Lower lobe of right lung (tissue), 2 donors: ENCODE data around the gene GRIA3. TPM values are rescaled to one million over a fixed set of nuclear protein-coding genes. Genes with fewer than 3 reads are reported as not detected.
A peak's percentile ranks its signal among the peaks of the same experiment; 100 is the strongest.
"Not testable (repeated sequence)": the region's sequence is repeated elsewhere in the genome, so short reads cannot be mapped to it uniquely, and the experiment has no call there.

Experiments used
- ATAC-seq, 2 donors: fragments of 200-7000 bp; cut with Tn5 transposase; one replicate each; pipeline ENCODE4 v1.9.1; 2020 to 2022; ENCODE audit warnings: mild to moderate bottlenecking in 2 of 2, moderate library complexity in 2 of 2
- DNase-seq: peaks from one replicate; pipeline ENCODE4 v3.0.0-alpha.2; 2020
- H3K27ac ChIP-seq: fragments of 200-600 bp; one replicate; pipeline ENCODE4 v1.8.0; 2022
- H3K27me3 ChIP-seq: fragments of 200-600 bp; one replicate; pipeline ENCODE4 v1.8.0; 2022; ENCODE audit warnings: low read depth
- H3K36me3 ChIP-seq: fragments of 200-600 bp; one replicate; pipeline ENCODE4 v1.8.0; 2022; ENCODE audit warnings: mild to moderate bottlenecking
- H3K4me1 ChIP-seq: fragments of 200-600 bp; one replicate; pipeline ENCODE4 v1.8.0; 2022
- H3K4me3 ChIP-seq: fragments of 200-600 bp; one replicate; pipeline ENCODE4 v1.8.0; 2022; ENCODE audit warnings: mild to moderate bottlenecking
- H3K9me3 ChIP-seq: fragments of 200-600 bp; one replicate; pipeline ENCODE4 v1.8.0; 2022
- CTCF ChIP-seq: fragments of 200-600 bp; IDR thresholded peaks from one replicate; pipeline ENCODE4 v1.8.0; 2022; ENCODE audit warnings: antibody characterized with exemption, mild to moderate bottlenecking
- intact Hi-C: fragments of 100-400 bp; cut with DNase I; formaldehyde crosslinking; loops from one replicate; pipeline ENCODE4 v1.11.0; 2022
- total RNA-seq: library from RNA; stranded (reverse); fragmentation: NEBNext Ultra II Directional; extraction: Animal tissue kit (Norgen Biotek cat#: 25700); gene quantifications from one replicate; pipeline ENCODE4 v1.2.1, GENCODE V29; 2021
- donor health status: DM: no; HTN: yes; CAD: no; lungs with severe emphysema.

Gene GRIA3
- total RNA-seq, 1 donor from 2014 or later: 0.47 TPM

- ATAC-seq (no peak), DNase-seq (no peak)
- Histone ChIP-seq H3K4me3 (no peak overlapping the region), H3K36me3 (no peaks in the 10 kb centered on the region), H3K27ac (no peak overlapping the region), H3K9me3 (no peaks in the 10 kb centered on the region), H3K4me1 (no peaks in the 10 kb centered on the region), H3K27me3 (no peaks in the 10 kb centered on the region)
- intact Hi-C loops: no loop called here
- no peak for TF ChIP-seq CTCF
These were observed 173.9 kb downstream of the GRIA3 start for GRCh38 chrX:123357941-123358340.

GRCh38 chrX:123358457-123358856 is 174.4 kb downstream of the GRIA3 start:
- no peak for DNase-seq
- no peak overlapping the region for H3K4me3 ChIP-seq
- no peaks in the 10 kb centered on the region for H3K27me3 ChIP-seq
- H3K4me1 ChIP-seq: no peaks in the 10 kb centered on the region
- no peak for ATAC-seq
- no peak overlapping the region for H3K27ac ChIP-seq
- H3K36me3 ChIP-seq: no peaks in the 10 kb centered on the region
- H3K9me3 ChIP-seq: no peaks in the 10 kb centered on the region
- TF ChIP-seq CTCF: no peak
- intact Hi-C loops: no loop called here

GRCh38 chrX:123361371-123361770 is 177.3 kb downstream of the GRIA3 start:
- no peak overlapping the region for H3K4me3 ChIP-seq
- no peaks in the 10 kb centered on the region for H3K27me3 ChIP-seq
- no peak overlapping the region for H3K27ac ChIP-seq
- intact Hi-C loops: no loop called here
- ATAC-seq (no peak), DNase-seq (peak; percentile 10)
- H3K36me3 ChIP-seq: no peaks in the 10 kb centered on the region
- H3K9me3 ChIP-seq: no peaks in the 10 kb centered on the region
- no peak for TF ChIP-seq CTCF
- H3K4me1 ChIP-seq: no peaks in the 10 kb centered on the region

GRCh38 chrX:123386196-123386595 is 202.1 kb downstream of the GRIA3 start:
- H3K36me3 ChIP-seq, H3K4me1 ChIP-seq, H3K27ac ChIP-seq, H3K4me3 ChIP-seq, H3K9me3 ChIP-seq, H3K27me3 ChIP-seq, intact Hi-C loops, DNase-seq, ATAC-seq: not testable (repeated sequence)

- Histone ChIP-seq H3K36me3 (no peaks in the 10 kb centered on the region), H3K27ac (no peak overlapping the region), H3K27me3 (no peaks in the 10 kb centered on the region), H3K4me3 (no peak overlapping the region), H3K9me3 (no peaks in the 10 kb centered on the region), H3K4me1 (no peaks in the 10 kb centered on the region)
- no peak for TF ChIP-seq CTCF
- DNase-seq (no peak), ATAC-seq (no peak)
- intact Hi-C loops: no loop called here
These were observed 208.8 kb downstream of the GRIA3 start for GRCh38 chrX:123392921-123393320.

GRCh38 chrX:123399709-123400108 is 215.6 kb downstream of the GRIA3 start:
- TF ChIP-seq CTCF: no peak
- Histone ChIP-seq H3K4me1 (no peaks in the 10 kb centered on the region), H3K27ac (no peak overlapping the region), H3K4me3 (no peak overlapping the region), H3K9me3 (no peaks in the 10 kb centered on the region), H3K36me3 (no peaks in the 10 kb centered on the region), H3K27me3 (no peaks in the 10 kb centered on the region)
- ATAC-seq: no peak
- DNase-seq: no peak
- intact Hi-C loops: no loop called here
